H9 (cell line): ENCODE data around the gene GLP2R. TPM values are rescaled to one million over a fixed set of nuclear protein-coding genes. Genes with fewer than 3 reads are reported as not detected.

Experiments
- DNase-seq: peaks from one replicate; pipeline ENCODE4 v3.0.0-alpha.2; 2017
- H2AFZ ChIP-seq: one replicate; pipeline ENCODE4 v1.6.1; 2013; ENCODE audit warnings: mild to moderate bottlenecking, low read length, control low read depth, moderate library complexity
- H2AK5ac ChIP-seq: 2 replicates; pipeline ENCODE4 v1.6.1; 2013; ENCODE audit warnings: low read length, control low read depth, mixed read lengths; ENCODE audit not compliant: insufficient read length
- H2BK120ac ChIP-seq: one replicate; pipeline ENCODE4 v1.6.1; 2013; ENCODE audit warnings: low read depth, mild to moderate bottlenecking, low read length, control low read depth, inconsistent platforms; ENCODE audit not compliant: poor library complexity, severe bottlenecking
- H2BK12ac ChIP-seq: 2 replicates; pipeline ENCODE4 v1.6.1; 2013; ENCODE audit warnings: low read length, control low read depth, mixed read lengths, low read depth; ENCODE audit not compliant: insufficient read length
- H2BK15ac ChIP-seq: 2 replicates; pipeline ENCODE4 v1.6.1; 2013; ENCODE audit warnings: low read depth, low read length, control low read depth
- H2BK20ac ChIP-seq: one replicate; pipeline ENCODE4 v1.6.1; 2013; ENCODE audit warnings: low read depth, mild to moderate bottlenecking, low read length, control low read depth, inconsistent platforms; ENCODE audit not compliant: poor library complexity, severe bottlenecking
- H2BK5ac ChIP-seq: 2 replicates; pipeline ENCODE4 v1.6.1; 2013; ENCODE audit warnings: low read length, control low read depth, mixed read lengths; ENCODE audit not compliant: insufficient read length
- H3K14ac ChIP-seq: 2 replicates; pipeline ENCODE4 v1.6.1; 2013; ENCODE audit warnings: low read length, control low read depth; ENCODE audit not compliant: insufficient read depth
- H3K18ac ChIP-seq: 2 replicates; pipeline ENCODE4 v1.6.1; 2013; ENCODE audit warnings: low read depth, mild to moderate bottlenecking, mixed read lengths, low read length, control low read depth; ENCODE audit not compliant: insufficient read length
- H3K23ac ChIP-seq: 2 replicates; pipeline ENCODE4 v1.6.1; 2013; ENCODE audit warnings: low read length, control low read depth, mixed read lengths, low read depth; ENCODE audit not compliant: insufficient read length
- H3K23me2 ChIP-seq: 2 replicates; pipeline ENCODE4 v1.6.1; 2013; ENCODE audit warnings: low read depth, mild to moderate bottlenecking, mixed read lengths, low read length, control low read depth; ENCODE audit not compliant: insufficient read length, poor library complexity, severe bottlenecking
- H3K27ac ChIP-seq: 2 replicates; pipeline ENCODE4 v1.5.1; 2013; ENCODE audit warnings: low read length, control low read depth, mixed read lengths, low read depth; ENCODE audit not compliant: insufficient read length
- H3K27me3 ChIP-seq: 2 replicates; pipeline ENCODE4 v1.6.1; 2013; ENCODE audit warnings: low read length, control low read depth, inconsistent platforms; ENCODE audit not compliant: insufficient read depth
- H3K4ac ChIP-seq: 2 replicates; pipeline ENCODE4 v1.6.1; 2013; ENCODE audit warnings: low read depth, mild to moderate bottlenecking, control low read depth, inconsistent platforms, low read length, moderate library complexity
- H3K4me1 ChIP-seq: 2 replicates; pipeline ENCODE4 v1.6.1; 2013; ENCODE audit warnings: low read length, control low read depth, inconsistent platforms; ENCODE audit not compliant: insufficient read depth
- H3K4me2 ChIP-seq: 2 replicates; pipeline ENCODE4 v1.6.1; 2013; ENCODE audit warnings: low read length, control low read depth, mixed read lengths; ENCODE audit not compliant: insufficient read length, insufficient read depth
- H3K56ac ChIP-seq: 2 replicates; pipeline ENCODE4 v1.6.1; 2013; ENCODE audit warnings: low read depth, mild to moderate bottlenecking, mixed read lengths, low read length, control low read depth; ENCODE audit not compliant: insufficient read length
- H3K79me1 ChIP-seq: 2 replicates; pipeline ENCODE4 v1.6.1; 2013; ENCODE audit warnings: low read depth, mild to moderate bottlenecking, moderate library complexity, low read length, control low read depth, inconsistent platforms; ENCODE audit not compliant: insufficient read depth, poor library complexity, severe bottlenecking
- H3K79me2 ChIP-seq: 2 replicates; pipeline ENCODE4 v1.6.1; 2013; ENCODE audit warnings: low read length, control low read depth, inconsistent platforms; ENCODE audit not compliant: insufficient read depth
- H3K9ac ChIP-seq: 2 replicates; pipeline ENCODE4 v1.6.1; 2013; ENCODE audit warnings: low read length, control low read depth, mixed read lengths; ENCODE audit not compliant: insufficient read length; ENCODE audit errors: extremely low read depth
- H3K9me3 ChIP-seq: one replicate; pipeline ENCODE4 v1.6.1; 2013; ENCODE audit warnings: low read depth, low read length, inconsistent platforms; ENCODE audit not compliant: control insufficient read depth
- H3T11ph ChIP-seq: one replicate; pipeline ENCODE4 v1.6.1; 2013; ENCODE audit warnings: mild to moderate bottlenecking, low read length, control low read depth, inconsistent platforms
- H4K20me1 ChIP-seq: one replicate; pipeline ENCODE4 v1.6.1; 2013; ENCODE audit not compliant: control insufficient read depth, insufficient read length, insufficient read depth
- H4K5ac ChIP-seq: 2 replicates; pipeline ENCODE4 v1.6.1; 2013; ENCODE audit warnings: low read depth, mild to moderate bottlenecking, mixed read lengths, low read length, control low read depth; ENCODE audit not compliant: insufficient read length
- H4K8ac ChIP-seq: replicated peaks from 2 replicates; pipeline ENCODE4 v1.6.1; 2013; ENCODE audit warnings: low read length, control low read depth, mixed read lengths, low read depth; ENCODE audit not compliant: insufficient read length
- H4K91ac ChIP-seq: 2 replicates; pipeline ENCODE4 v1.6.1; 2013; ENCODE audit warnings: low read depth, mild to moderate bottlenecking, moderate library complexity, mixed read lengths, low read length, control low read depth; ENCODE audit not compliant: insufficient read length
- H3K27ac Mint-ChIP-seq, 3 experiments: 2 replicates in 2 of 3; 3 replicates in 1 of 3; pipeline ENCODE4 v1.8.0; 2020 to 2021; ENCODE audit warnings: mixed read lengths in 3 of 3, mild to moderate bottlenecking in 1 of 3, moderate library complexity in 1 of 3
- H3K27me3 Mint-ChIP-seq: 2 replicates; pipeline ENCODE4 v1.8.0; 2021; ENCODE audit warnings: low read depth, mild to moderate bottlenecking, moderate library complexity, mixed read lengths
- H3K36me3 Mint-ChIP-seq, 3 experiments: 2 replicates in 2 of 3; 3 replicates in 1 of 3; pipeline ENCODE4 v1.8.0; 2020 to 2021; ENCODE audit warnings: low read depth in 3 of 3, mixed read lengths in 3 of 3; ENCODE audit not compliant: insufficient read depth in 1 of 3
- H3K4me1 Mint-ChIP-seq, 2 experiments: 2 replicates each; pipeline ENCODE4 v1.8.0; 2020; ENCODE audit warnings: mixed read lengths in 2 of 2
- H3K4me3 Mint-ChIP-seq, 2 experiments: 2 replicates in 1 of 2; 3 replicates in 1 of 2; pipeline ENCODE4 v1.8.0; 2020 to 2021; ENCODE audit warnings: mild to moderate bottlenecking in 2 of 2, mixed read lengths in 2 of 2, moderate library complexity in 1 of 2
- H3K9me3 Mint-ChIP-seq, 2 experiments: 2 replicates in 1 of 2; 3 replicates in 1 of 2; pipeline ENCODE4 v1.8.0; 2020; ENCODE audit warnings: mild to moderate bottlenecking in 2 of 2, mixed read lengths in 2 of 2, moderate library complexity in 1 of 2
- CTCF ChIP-seq: fragments of 200-600 bp; sonication (generic); conservative IDR thresholded peaks from 3 replicates; pipeline ENCODE4 v1.8.0; 2021; ENCODE audit warnings: antibody characterized with exemption, mild to moderate bottlenecking
- WGBS: extraction: QIAGEN DNeasy Blood & Tissue Kit; methylation state at CpG from one replicate; pipeline ENCODE4 v1.1.7; 2013; ENCODE audit warnings: missing lambda C conversion rate, low lambda C conversion rate, mixed read lengths; ENCODE audit not compliant: insufficient read length; ENCODE audit errors: extremely low coverage; 5-methylcytosine and 5-hydroxymethylcytosine counted together
- total RNA-seq: library from RNA; stranded (reverse); gene quantifications from 2 replicates; pipeline ENCODE4 v1.2.1, GENCODE V29; 2021

Gene GLP2R
- total RNA-seq, 1 experiment from 2014 or later = not detected

GRCh38 chr17:9937901-9938300 is 112.2 kb downstream of the GLP2R start:
- H3K14ac ChIP-seq = no peak overlapping the region
- Mint-ChIP-seq H3K4me1 (peaks cover 3 to 6% of the 10 kb centered on the region in 2 experiments), H3K9me3 (peaks cover 2 to 4% of the 10 kb centered on the region in 2 experiments; a peak in 3 of 5 replicates), H3K4me3 (no peak overlapping the region), H3K27me3 (no peaks in the 10 kb centered on the region; the same call in 1 of the 2 replicates), H3K27ac (no peak overlapping the region), H3K36me3 (peaks cover 0 to 9% (median 0%) of the 10 kb centered on the region in 3 experiments; a peak in 2 of 7 replicates)
- no peak overlapping the region for H4K5ac ChIP-seq
- H3K27ac ChIP-seq = no peak overlapping the region
- H3T11ph ChIP-seq = no peak overlapping the region
- H3K9me3 ChIP-seq = no peaks in the 10 kb centered on the region
- H2BK120ac ChIP-seq = no peak overlapping the region
- no peak overlapping the region for H3K9ac ChIP-seq
- DNase-seq = no peak
- no peak overlapping the region for H3K4ac ChIP-seq
- no peak overlapping the region for H2BK15ac ChIP-seq
- no peak overlapping the region for H2BK20ac ChIP-seq
- H2AFZ ChIP-seq = no peak overlapping the region
- H3K18ac ChIP-seq = no peak overlapping the region
- TF ChIP-seq CTCF = no peak
- H2BK12ac ChIP-seq = no peak overlapping the region
- H3K4me1 ChIP-seq = no peaks in the 10 kb centered on the region
- H3K27me3 ChIP-seq = no peaks in the 10 kb centered on the region
- H3K23me2 ChIP-seq = no peaks in the 10 kb centered on the region
- no peak overlapping the region for H3K23ac ChIP-seq
- H3K79me2 ChIP-seq = no peaks in the 10 kb centered on the region
- H3K4me2 ChIP-seq = no peak overlapping the region
- no CpG with 5 or more reads among the region's 9 CpGs for WGBS
- no peak overlapping the region for H2AK5ac ChIP-seq
- H4K8ac ChIP-seq = no peak overlapping the region
- H4K20me1 ChIP-seq = no peaks in the 10 kb centered on the region
- no peak overlapping the region for H3K56ac ChIP-seq
- no peak overlapping the region for H4K91ac ChIP-seq
- no peak overlapping the region for H2BK5ac ChIP-seq
- H3K79me1 ChIP-seq = no peaks in the 10 kb centered on the region
